Mesendoderm (in vitro differentiated cells): ENCODE results near the gene FIBCD1.

Experiments
- DNase-seq: peaks from one replicate; pipeline ENCODE4 v3.0.0; 2013
- H2AK5ac ChIP-seq: 2 replicates; pipeline ENCODE4 v1.6.1; 2013; ENCODE audit warnings: low read length, inconsistent platforms
- H2BK120ac ChIP-seq: 2 replicates; pipeline ENCODE4 v1.6.1; 2013; ENCODE audit warnings: low read depth, mild to moderate bottlenecking, low read length, moderate library complexity, mixed read lengths
- H2BK15ac ChIP-seq: replicated peaks from 2 replicates; pipeline ENCODE4 v1.6.1; 2013; ENCODE audit warnings: low read depth, mild to moderate bottlenecking, moderate library complexity
- H2BK5ac ChIP-seq: 2 replicates; pipeline ENCODE4 v1.6.1; 2013; ENCODE audit warnings: low read length, inconsistent platforms
- H3K18ac ChIP-seq: 2 replicates; pipeline ENCODE4 v1.6.1; 2013; ENCODE audit warnings: mild to moderate bottlenecking, low read length, mixed read lengths
- H3K23ac ChIP-seq: one replicate; pipeline ENCODE4 v1.6.1; 2013; ENCODE audit warnings: low read length
- H3K27ac ChIP-seq: 2 replicates; pipeline ENCODE4 v1.5.1; 2013; ENCODE audit warnings: low read depth, mild to moderate bottlenecking, inconsistent platforms, low read length, moderate library complexity
- H3K27me3 ChIP-seq: 2 replicates; pipeline ENCODE4 v1.6.1; 2013; ENCODE audit warnings: low read length, control low read depth, mild to moderate bottlenecking, inconsistent platforms; ENCODE audit not compliant: insufficient read depth, poor library complexity
- H3K36me3 ChIP-seq: 2 replicates; pipeline ENCODE4 v1.6.1; 2013; ENCODE audit warnings: low read length, inconsistent platforms; ENCODE audit not compliant: control insufficient read depth, insufficient read depth
- H3K4ac ChIP-seq: one replicate; pipeline ENCODE4 v1.6.1; 2013; ENCODE audit warnings: low read depth, mild to moderate bottlenecking, low read length, moderate library complexity
- H3K4me1 ChIP-seq: 2 replicates; pipeline ENCODE4 v1.6.1; 2013; ENCODE audit warnings: low read depth, low read length, inconsistent platforms; ENCODE audit not compliant: control insufficient read depth
- H3K4me2 ChIP-seq: 2 replicates; pipeline ENCODE4 v1.6.1; 2013; ENCODE audit warnings: low read length
- H3K4me3 ChIP-seq: 2 replicates; pipeline ENCODE4 v1.5.1; 2013; ENCODE audit warnings: mild to moderate bottlenecking, low read length
- H3K56ac ChIP-seq: one replicate; pipeline ENCODE4 v1.6.1; 2013; ENCODE audit warnings: low read length
- H3K79me1 ChIP-seq: 2 replicates; pipeline ENCODE4 v1.6.1; 2013; ENCODE audit warnings: low read length, inconsistent platforms
- H3K79me2 ChIP-seq: 2 replicates; pipeline ENCODE4 v1.6.1; 2013; ENCODE audit warnings: mild to moderate bottlenecking, low read length; ENCODE audit not compliant: control insufficient read depth, insufficient read depth
- H3K9ac ChIP-seq: 2 replicates; pipeline ENCODE4 v1.6.1; 2013; ENCODE audit warnings: low read length, inconsistent platforms
- H4K5ac ChIP-seq: one replicate; pipeline ENCODE4 v1.6.1; 2013; ENCODE audit warnings: low read length
- H4K8ac ChIP-seq: one replicate; pipeline ENCODE4 v1.6.1; 2013; ENCODE audit warnings: low read depth, mild to moderate bottlenecking, control low read depth, low read length, moderate library complexity
- WGBS: extraction: QIAGEN DNeasy Blood & Tissue Kit; methylation state at CpG from one replicate; pipeline ENCODE4 v1.1.7; 2013; ENCODE audit warnings: low lambda C conversion rate, missing lambda C conversion rate; ENCODE audit not compliant: insufficient coverage; ENCODE audit errors: extremely low coverage; 5-methylcytosine and 5-hydroxymethylcytosine counted together

FIBCD1 gene

GRCh38 chr9:130865921-130866320 is 73.1 kb downstream of the FIBCD1 start:
- no CpG with 5 or more reads among the region's 3 CpGs for WGBS
- H3K79me1 ChIP-seq = peaks cover 19% of the 10 kb centered on the region
- no peak overlapping the region for H3K4me3 ChIP-seq
- H3K4ac ChIP-seq = no peak overlapping the region
- no peak overlapping the region for H3K56ac ChIP-seq
- peaks cover 12% of the 10 kb centered on the region for H3K79me2 ChIP-seq
- no peak overlapping the region for H2BK15ac ChIP-seq
- H3K18ac ChIP-seq = no peak overlapping the region
- no peaks in the 10 kb centered on the region for H3K4me1 ChIP-seq
- no peak overlapping the region for H2BK5ac ChIP-seq
- no peak overlapping the region for H3K4me2 ChIP-seq
- peaks cover 3% of the 10 kb centered on the region for H3K36me3 ChIP-seq
- H4K8ac ChIP-seq = no peak overlapping the region
- no peak overlapping the region for H4K5ac ChIP-seq
- H2BK120ac ChIP-seq = no peak overlapping the region
- no peak overlapping the region for H2AK5ac ChIP-seq
- no peak overlapping the region for H3K27ac ChIP-seq
- H3K23ac ChIP-seq = no peak overlapping the region
- H3K27me3 ChIP-seq = no peaks in the 10 kb centered on the region
- DNase-seq = no peak
- no peak overlapping the region for H3K9ac ChIP-seq

- Histone ChIP-seq H2AK5ac (no peak overlapping the region), H3K4ac (no peak overlapping the region), H3K4me1 (no peaks in the 10 kb centered on the region), H3K79me2 (peaks cover 17% of the 10 kb centered on the region), H2BK120ac (no peak overlapping the region), H3K27me3 (no peaks in the 10 kb centered on the region), H3K9ac (no peak overlapping the region), H2BK15ac (no peak overlapping the region), H2BK5ac (no peak overlapping the region), H3K18ac (no peak overlapping the region), H3K79me1 (peaks cover 26% of the 10 kb centered on the region), H3K4me2 (no peak overlapping the region), H4K5ac (no peak overlapping the region), H3K27ac (no peak overlapping the region), H3K36me3 (peaks cover 4% of the 10 kb centered on the region), H4K8ac (no peak overlapping the region), H3K56ac (no peak overlapping the region), H3K4me3 (no peak overlapping the region), H3K23ac (no peak overlapping the region)
- no CpG with 5 or more reads among the region's 6 CpGs for WGBS
- DNase-seq = no peak
These were observed 74.5 kb downstream of the FIBCD1 start for GRCh38 chr9:130864541-130864940.

- peaks cover 25% of the 10 kb centered on the region for H3K79me1 ChIP-seq
- WGBS = no CpG with 5 or more reads among the region's 23 CpGs
- no peak overlapping the region for H2AK5ac ChIP-seq
- H3K27me3 ChIP-seq = no peaks in the 10 kb centered on the region
- no peak overlapping the region for H4K5ac ChIP-seq
- peaks cover 5% of the 10 kb centered on the region for H3K36me3 ChIP-seq
- H3K4me3 ChIP-seq = no peak overlapping the region
- no peak overlapping the region for H2BK15ac ChIP-seq
- no peak overlapping the region for H3K27ac ChIP-seq
- no peak overlapping the region for H2BK5ac ChIP-seq
- no peak overlapping the region for H4K8ac ChIP-seq
- DNase-seq = no peak
- H3K79me2 ChIP-seq = peaks cover 17% of the 10 kb centered on the region
- H3K4me1 ChIP-seq = peaks cover under 1% of the 10 kb centered on the region
- H3K9ac ChIP-seq = no peak overlapping the region
- no peak overlapping the region for H3K4ac ChIP-seq
- no peak overlapping the region for H3K23ac ChIP-seq
- H3K18ac ChIP-seq = no peak overlapping the region
- no peak overlapping the region for H3K4me2 ChIP-seq
- no peak overlapping the region for H2BK120ac ChIP-seq
- H3K56ac ChIP-seq = no peak overlapping the region
These were observed 76.3 kb downstream of the FIBCD1 start for GRCh38 chr9:130862747-130863146.

- no peak overlapping the region for H3K4ac ChIP-seq
- H4K8ac ChIP-seq = no peak overlapping the region
- no peak overlapping the region for H3K4me3 ChIP-seq
- H2AK5ac ChIP-seq = no peak overlapping the region
- peaks cover 6% of the 10 kb centered on the region for H3K36me3 ChIP-seq
- peaks cover 2% of the 10 kb centered on the region for H3K4me1 ChIP-seq
- H2BK120ac ChIP-seq = no peak overlapping the region
- DNase-seq = no peak
- no peak overlapping the region for H2BK15ac ChIP-seq
- H3K23ac ChIP-seq = no peak overlapping the region
- no peak overlapping the region for H4K5ac ChIP-seq
- H3K4me2 ChIP-seq = no peak overlapping the region
- H3K18ac ChIP-seq = no peak overlapping the region
- peaks cover 15% of the 10 kb centered on the region for H3K79me2 ChIP-seq
- no peak overlapping the region for H3K9ac ChIP-seq
- no CpG with 5 or more reads among the region's 8 CpGs for WGBS
- H3K56ac ChIP-seq = no peak overlapping the region
- H3K79me1 ChIP-seq = peaks cover 23% of the 10 kb centered on the region
- no peak overlapping the region for H3K27ac ChIP-seq
- no peak overlapping the region for H2BK5ac ChIP-seq
- no peaks in the 10 kb centered on the region for H3K27me3 ChIP-seq
These were observed 76.8 kb downstream of the FIBCD1 start for GRCh38 chr9:130862217-130862616.

- H3K9ac ChIP-seq = no peak overlapping the region
- H2BK5ac ChIP-seq = no peak overlapping the region
- peaks cover 2% of the 10 kb centered on the region for H3K4me1 ChIP-seq
- peaks cover 24% of the 10 kb centered on the region for H3K79me1 ChIP-seq
- H2AK5ac ChIP-seq = no peak overlapping the region
- H2BK120ac ChIP-seq = no peak overlapping the region
- no peak overlapping the region for H4K5ac ChIP-seq
- no peak overlapping the region for H3K4ac ChIP-seq
- peaks cover 15% of the 10 kb centered on the region for H3K79me2 ChIP-seq
- no peak overlapping the region for H3K27ac ChIP-seq
- H3K56ac ChIP-seq = no peak overlapping the region
- no peak overlapping the region for H3K4me3 ChIP-seq
- no peak overlapping the region for H4K8ac ChIP-seq
- peaks cover 6% of the 10 kb centered on the region for H3K36me3 ChIP-seq
- no peak overlapping the region for H3K23ac ChIP-seq
- no peak overlapping the region for H3K4me2 ChIP-seq
- no peak overlapping the region for H3K18ac ChIP-seq
- H3K27me3 ChIP-seq = no peaks in the 10 kb centered on the region
- no peak overlapping the region for H2BK15ac ChIP-seq
- no peak for DNase-seq
- WGBS = no CpG with 5 or more reads among the region's 8 CpGs
These were observed 77.5 kb downstream of the FIBCD1 start for GRCh38 chr9:130861372-130862180.
